ENCODE results near the gene PTPN11. TPM values are rescaled to one million over a fixed set of nuclear protein-coding genes. Genes with fewer than 3 reads are reported as not detected.

Gene PTPN11
- polyA plus RNA-seq, 1 of the 3 experiments (the other 2 are of a cell fraction): 48.3 TPM

- CTCF ChIA-PET: no interaction called here
- Histone ChIP-seq H3K9ac (no peak overlapping the region), H3K36me3 (replicated peaks in 1 of 2; ENCODE audit: control insufficient read depth in 1 of 2, insufficient read depth in 2 of 2, low read length in 1 of 2) (no peaks in the 10 kb centered on the region), H3K9me3 (no peaks in the 10 kb centered on the region), H3K4me3 (ENCODE audit: low read depth in 2 of 2, low read length in 1 of 2) (no peak overlapping the region), H3K4me1 (ENCODE audit: control insufficient read depth in 1 of 2, insufficient read depth in 2 of 2, low read depth in 1 of 2, low read length in 1 of 2) (peaks cover 0 to 5% of the 10 kb centered on the region in 2 experiments; a peak in 1 of 4 replicates), H3K27me3 (ENCODE audit: insufficient read depth) (no peaks in the 10 kb centered on the region), H3K27ac (ENCODE audit: low read depth in 2 of 2, low read length in 1 of 2) (no peak overlapping the region), H3K4me2 (no peak overlapping the region), H4K20me1 (ENCODE audit: insufficient read depth) (no peaks in the 10 kb centered on the region), H3K9me2 (no peaks in the 10 kb centered on the region), H3K79me2 (ENCODE audit: insufficient read depth) (no peaks in the 10 kb centered on the region), H3F3A (replicated peaks; ENCODE audit: insufficient read depth) (no peaks in the 10 kb centered on the region), H2AFZ (ENCODE audit: low read depth) (no peak overlapping the region)
- 69% methylated on average over 6 of the region's 6 CpGs for WGBS (ENCODE audit: low lambda C conversion rate)
- no peak for TF ChIP-seq NRF1 (IDR thresholded peaks at IDR 0.05; ENCODE audit: low read depth, low read length)
- no peak for TF ChIP-seq PBX3 (IDR thresholded peaks at IDR 0.05)
- TF ChIP-seq POLR2AphosphoS5 (IDR thresholded peaks at IDR 0.05; ENCODE audit: low read depth, low read length): no peak
- TF ChIP-seq RXRA (IDR thresholded peaks at IDR 0.05; ENCODE audit: borderline replicate concordance, low read depth): no peak
- TF ChIP-seq MEF2A (IDR thresholded peaks at IDR 0.05; ENCODE audit: borderline replicate concordance, low read depth): no peak
- TF ChIP-seq RFX5 (IDR thresholded peaks at IDR 0.05; ENCODE audit: low read length): no peak
- no peak for TF ChIP-seq NFIC (IDR thresholded peaks at IDR 0.05; ENCODE audit: borderline replicate concordance)
- TF ChIP-seq USF1 (IDR thresholded peaks at IDR 0.05; ENCODE audit: borderline replicate concordance, low read depth): no peak
- TF ChIP-seq FOXJ3 (CRISPR knock-in tag; IDR thresholded peaks at IDR 0.05): no peak
- no peak for TF ChIP-seq TEAD4 (IDR thresholded peaks at IDR 0.05; ENCODE audit: borderline replicate concordance, insufficient read depth)
- no peak for TF ChIP-seq FOXM1 (IDR thresholded peaks at IDR 0.05; ENCODE audit: low read depth)
- TF ChIP-seq SIN3A (IDR thresholded peaks at IDR 0.05; ENCODE audit: borderline replicate concordance, low read depth, low read length): no peak
- TF ChIP-seq MXI1 (IDR thresholded peaks at IDR 0.05; ENCODE audit: low read depth, low read length): no peak
- TF ChIP-seq REST (IDR thresholded peaks at IDR 0.05; ENCODE audit: low read depth, low read length): no peak
- POLR2A ChIA-PET: interaction anchor here (0.6 kb wide), 1 partner anchor 893 kb away, joined by 3 read pairs; no protein-coding TSS in a partner anchor
- DNase-seq: no peak
These were observed 117.6 kb downstream of the PTPN11 start for GRCh38 chr12:112536367-112536730.

Data from SK-N-SH (cell line).